ENCODE results near the gene TPK1.

DNA sequence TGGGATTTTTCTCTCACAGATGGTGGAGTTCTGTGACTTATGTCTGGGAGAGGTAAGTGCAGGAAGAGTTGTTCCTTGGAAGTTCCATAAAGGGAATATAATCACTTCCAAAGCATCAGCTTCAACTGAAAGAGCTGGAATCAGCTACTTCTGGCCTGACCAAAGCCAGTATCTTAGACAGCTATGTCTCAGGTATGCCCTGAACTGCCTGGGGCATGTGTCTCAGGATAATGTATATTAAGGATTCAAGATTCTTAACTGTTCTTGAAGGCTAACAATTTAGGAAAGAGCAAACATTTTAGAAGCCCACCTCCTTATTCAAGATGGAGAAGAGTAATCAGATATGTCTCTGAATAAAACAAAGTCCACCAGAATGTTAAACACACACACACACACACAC is 420.0 kb downstream of the TPK1 start:
- TF ChIP-seq, protein P1, sequence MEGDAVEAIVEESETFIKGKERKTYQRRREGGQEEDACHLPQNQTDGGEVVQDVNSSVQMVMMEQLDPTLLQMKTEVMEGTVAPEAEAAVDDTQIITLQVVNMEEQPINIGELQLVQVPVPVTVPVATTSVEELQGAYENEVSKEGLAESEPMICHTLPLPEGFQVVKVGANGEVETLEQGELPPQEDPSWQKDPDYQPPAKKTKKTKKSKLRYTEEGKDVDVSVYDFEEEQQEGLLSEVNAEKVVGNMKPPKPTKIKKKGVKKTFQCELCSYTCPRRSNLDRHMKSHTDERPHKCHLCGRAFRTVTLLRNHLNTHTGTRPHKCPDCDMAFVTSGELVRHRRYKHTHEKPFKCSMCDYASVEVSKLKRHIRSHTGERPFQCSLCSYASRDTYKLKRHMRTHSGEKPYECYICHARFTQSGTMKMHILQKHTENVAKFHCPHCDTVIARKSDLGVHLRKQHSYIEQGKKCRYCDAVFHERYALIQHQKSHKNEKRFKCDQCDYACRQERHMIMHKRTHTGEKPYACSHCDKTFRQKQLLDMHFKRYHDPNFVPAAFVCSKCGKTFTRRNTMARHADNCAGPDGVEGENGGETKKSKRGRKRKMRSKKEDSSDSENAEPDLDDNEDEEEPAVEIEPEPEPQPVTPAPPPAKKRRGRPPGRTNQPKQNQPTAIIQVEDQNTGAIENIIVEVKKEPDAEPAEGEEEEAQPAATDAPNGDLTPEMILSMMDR (IDR thresholded peaks at IDR 0.05), result no peak
- TF ChIP-seq POLR2AphosphoS5 (IDR thresholded peaks at IDR 0.05), result no peak
